SK-N-SH (cell line): ENCODE measurements around the gene CCDC32.

Source experiments
- GATA2 ChIP-seq: sonication (generic); formaldehyde crosslinking; IDR thresholded peaks from 2 replicates; pipeline ENCODE4 v1.5.0; 2020; ENCODE audit warnings: mild to moderate bottlenecking, missing genetic modification reagents
- POLR2AphosphoS5 ChIP-seq: IDR thresholded peaks from 2 replicates; pipeline ENCODE4 v1.6.1; 2012; ENCODE audit warnings: low read depth, low read length
- RAD21 ChIP-seq: IDR thresholded peaks from 2 replicates; pipeline ENCODE4 v1.6.1; 2012; ENCODE audit warnings: mild to moderate bottlenecking, low read length
- RXRA ChIP-seq: IDR thresholded peaks from 2 replicates; pipeline ENCODE4 v1.4.0; 2012; ENCODE audit warnings: low read depth, mild to moderate bottlenecking, borderline replicate concordance
- TF ChIP-seq, protein P1 (sequence below): fragments of 200-600 bp; sonication (generic); IDR thresholded peaks from 2 replicates; pipeline ENCODE4 v1.6.1; 2017; ENCODE audit warnings: antibody characterized with exemption, mild to moderate bottlenecking, moderate library complexity

DNA sequence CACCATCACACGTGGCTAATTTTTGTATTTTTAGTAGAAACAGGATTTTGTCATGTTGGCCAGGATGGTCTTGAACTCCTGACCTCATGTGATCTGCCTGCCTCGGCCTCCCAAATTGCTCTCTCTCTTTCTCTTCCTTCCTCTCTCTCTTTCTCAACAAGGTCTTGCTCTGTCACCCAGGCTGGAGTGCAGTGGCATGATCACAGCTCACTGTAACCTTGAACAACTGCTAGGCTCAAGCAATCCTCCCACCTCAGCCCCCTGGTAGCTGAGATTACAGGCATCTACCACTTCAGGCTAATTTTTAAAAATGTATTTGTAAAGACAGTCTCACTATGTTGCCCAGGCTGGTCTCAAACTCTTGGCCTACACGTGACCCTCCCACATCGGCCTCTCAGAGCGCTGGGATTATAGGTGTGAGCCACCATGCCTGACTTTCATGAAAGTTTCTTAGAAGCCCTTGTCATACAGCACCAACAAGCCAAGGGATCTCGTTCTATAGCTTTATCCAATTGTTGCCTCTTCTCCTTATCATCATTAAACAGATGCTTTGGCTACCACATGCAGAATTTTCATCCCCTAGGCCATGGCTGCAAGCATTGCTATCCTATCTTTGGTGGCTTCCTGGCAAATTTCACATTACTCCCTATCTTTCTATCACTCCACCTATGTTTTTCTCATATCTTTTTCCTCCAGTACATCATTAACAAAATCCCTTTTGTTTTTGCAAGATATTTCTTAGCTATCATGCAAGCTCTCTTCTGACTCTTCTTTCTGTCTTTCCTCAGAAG is 5.7 kb downstream of the CCDC32 start:
- TF ChIP-seq, protein P1, sequence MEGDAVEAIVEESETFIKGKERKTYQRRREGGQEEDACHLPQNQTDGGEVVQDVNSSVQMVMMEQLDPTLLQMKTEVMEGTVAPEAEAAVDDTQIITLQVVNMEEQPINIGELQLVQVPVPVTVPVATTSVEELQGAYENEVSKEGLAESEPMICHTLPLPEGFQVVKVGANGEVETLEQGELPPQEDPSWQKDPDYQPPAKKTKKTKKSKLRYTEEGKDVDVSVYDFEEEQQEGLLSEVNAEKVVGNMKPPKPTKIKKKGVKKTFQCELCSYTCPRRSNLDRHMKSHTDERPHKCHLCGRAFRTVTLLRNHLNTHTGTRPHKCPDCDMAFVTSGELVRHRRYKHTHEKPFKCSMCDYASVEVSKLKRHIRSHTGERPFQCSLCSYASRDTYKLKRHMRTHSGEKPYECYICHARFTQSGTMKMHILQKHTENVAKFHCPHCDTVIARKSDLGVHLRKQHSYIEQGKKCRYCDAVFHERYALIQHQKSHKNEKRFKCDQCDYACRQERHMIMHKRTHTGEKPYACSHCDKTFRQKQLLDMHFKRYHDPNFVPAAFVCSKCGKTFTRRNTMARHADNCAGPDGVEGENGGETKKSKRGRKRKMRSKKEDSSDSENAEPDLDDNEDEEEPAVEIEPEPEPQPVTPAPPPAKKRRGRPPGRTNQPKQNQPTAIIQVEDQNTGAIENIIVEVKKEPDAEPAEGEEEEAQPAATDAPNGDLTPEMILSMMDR, result no peak
- TF ChIP-seq GATA2 (CRISPR knock-in tag) (peak; percentile 36; the same call in 1 of the 2 replicates), POLR2AphosphoS5 (no peak), RXRA (no peak), RAD21 (no peak)
